GM12891 (cell line): ENCODE measurements around the gene CCSER2.

ENCODE experiments used
- POLR2A ChIP-seq: IDR thresholded peaks from 2 replicates; pipeline ENCODE4 v1.6.1; 2011; ENCODE audit warnings: low read depth, low read length, control low read depth
- POLR2AphosphoS5 ChIP-seq: IDR thresholded peaks from 2 replicates; pipeline ENCODE4 v1.6.1; 2011; ENCODE audit warnings: low read depth, low read length, control low read depth
- POU2F2 ChIP-seq: IDR thresholded peaks from 2 replicates; pipeline ENCODE4 v1.6.1; 2011; ENCODE audit warnings: low read depth, mild to moderate bottlenecking, control low read depth, low read length, moderate library complexity
- SPI1 ChIP-seq: IDR thresholded peaks from 2 replicates; pipeline ENCODE4 v1.6.1; 2011; ENCODE audit warnings: low read depth, low read length, control low read depth
- TAF1 ChIP-seq: IDR thresholded peaks from 2 replicates; pipeline ENCODE4 v1.6.1; 2011; ENCODE audit warnings: low read depth, low read length, control low read depth

- TF ChIP-seq POLR2AphosphoS5 (no peak), POLR2A (no peak), TAF1 (no peak), SPI1 (no peak), POU2F2 (no peak)
These were observed 235.5 kb downstream of the CCSER2 start for GRCh38 chr10:84563868-84564267.
